Ectodermal cell (in vitro differentiated cells): ENCODE results near the gene CCDC138.

Experiments used
- H3K27ac ChIP-seq: 2 replicates; pipeline ENCODE4 v1.7.0; 2013; ENCODE audit warnings: mild to moderate bottlenecking, low read depth, low read length; ENCODE audit not compliant: insufficient read depth, poor library complexity, severe bottlenecking
- H3K27me3 ChIP-seq: 2 replicates; pipeline ENCODE4 v1.7.0; 2013; ENCODE audit warnings: mild to moderate bottlenecking, low read length; ENCODE audit not compliant: insufficient read depth, control insufficient read depth, poor library complexity, severe bottlenecking
- H3K36me3 ChIP-seq: one replicate; pipeline ENCODE4 v1.7.0; 2013; ENCODE audit warnings: low read length; ENCODE audit not compliant: control insufficient read depth, insufficient read depth
- H3K4me1 ChIP-seq: one replicate; pipeline ENCODE4 v1.7.0; 2013; ENCODE audit warnings: low read length; ENCODE audit not compliant: control insufficient read depth, insufficient read depth
- H3K4me3 ChIP-seq: 2 replicates; pipeline ENCODE4 v1.7.0; 2013; ENCODE audit warnings: low read depth, low read length, control low read depth; ENCODE audit not compliant: insufficient read depth
- H3K9me3 ChIP-seq: 2 replicates; pipeline ENCODE4 v1.7.0; 2013; ENCODE audit warnings: mild to moderate bottlenecking, low read length, moderate library complexity; ENCODE audit not compliant: control insufficient read depth
- WGBS, 2 experiments: methylation state at CpG; one replicate each; pipeline ENCODE4 v1.1.7; 2013; ENCODE audit warnings: missing lambda C conversion rate in 2 of 2; 5-methylcytosine and 5-hydroxymethylcytosine counted together

Gene CCDC138

GRCh38 chr2:108922141-108922915 is 135.8 kb downstream of the CCDC138 start:
- Histone ChIP-seq H3K36me3 (no peaks in the 10 kb centered on the region), H3K27me3 (no peaks in the 10 kb centered on the region), H3K4me1 (peaks cover 24% of the 10 kb centered on the region), H3K4me3 (no peak overlapping the region), H3K27ac (no peak overlapping the region), H3K9me3 (no peaks in the 10 kb centered on the region)
- WGBS, 2 experiments = 70 to 83% methylated on average over 10 to 11 of the region's 11 CpGs

GRCh38 chr2:108923019-108923700 is 136.6 kb downstream of the CCDC138 start:
- no peaks in the 10 kb centered on the region for H3K27me3 ChIP-seq
- no peaks in the 10 kb centered on the region for H3K9me3 ChIP-seq
- H3K27ac ChIP-seq = no peak overlapping the region
- 90 to 91% methylated on average over 12 of the region's 12 CpGs for WGBS, 2 experiments
- no peak overlapping the region for H3K4me3 ChIP-seq
- no peaks in the 10 kb centered on the region for H3K36me3 ChIP-seq
- peaks cover 17% of the 10 kb centered on the region for H3K4me1 ChIP-seq

- H3K4me1 ChIP-seq = peaks cover 11% of the 10 kb centered on the region
- H3K36me3 ChIP-seq = no peaks in the 10 kb centered on the region
- H3K4me3 ChIP-seq = no peak overlapping the region
- H3K9me3 ChIP-seq = no peaks in the 10 kb centered on the region
- H3K27me3 ChIP-seq = no peaks in the 10 kb centered on the region
- H3K27ac ChIP-seq = no peak overlapping the region
- WGBS, 2 experiments = 93 to 94% methylated on average over 13 of the region's 13 CpGs
Observed at GRCh38 chr2:108923736-108924579, 137.4 kb downstream of the CCDC138 start.

- H3K9me3 ChIP-seq = no peaks in the 10 kb centered on the region
- H3K4me1 ChIP-seq = peaks cover 11% of the 10 kb centered on the region
- H3K27me3 ChIP-seq = no peaks in the 10 kb centered on the region
- WGBS, 2 experiments = 91 to 92% methylated on average over 14 of the region's 14 CpGs
- no peak overlapping the region for H3K27ac ChIP-seq
- H3K4me3 ChIP-seq = no peak overlapping the region
- no peaks in the 10 kb centered on the region for H3K36me3 ChIP-seq
Observed at GRCh38 chr2:108924580-108925251, 138.1 kb downstream of the CCDC138 start.

DNA sequence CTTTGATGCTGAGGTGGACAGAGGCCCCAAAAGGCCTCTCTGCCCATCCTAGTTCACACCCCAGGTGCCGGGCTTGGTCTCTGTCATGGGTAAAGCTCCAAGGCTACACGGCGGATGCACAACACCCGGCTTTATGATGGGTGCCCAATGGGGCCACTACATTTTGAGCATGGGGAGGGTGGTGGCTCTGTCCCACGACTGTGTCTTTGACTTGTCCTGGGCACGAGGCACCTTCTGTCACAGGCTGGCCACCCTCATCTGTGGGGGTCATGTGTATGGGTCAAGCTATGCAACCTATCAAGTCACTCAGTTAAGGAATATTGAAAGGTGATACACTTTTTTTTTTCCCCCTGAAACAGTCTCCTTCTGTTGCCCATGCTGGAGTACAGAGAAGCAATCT is 138.7 kb downstream of the CCDC138 start:
- Histone ChIP-seq H3K4me3 (no peak overlapping the region), H3K27me3 (no peaks in the 10 kb centered on the region), H3K4me1 (peaks cover 7% of the 10 kb centered on the region), H3K36me3 (no peaks in the 10 kb centered on the region), H3K9me3 (no peaks in the 10 kb centered on the region), H3K27ac (no peak overlapping the region)
- WGBS, 2 experiments = 95 to 96% methylated on average over 6 of the region's 6 CpGs

DNA sequence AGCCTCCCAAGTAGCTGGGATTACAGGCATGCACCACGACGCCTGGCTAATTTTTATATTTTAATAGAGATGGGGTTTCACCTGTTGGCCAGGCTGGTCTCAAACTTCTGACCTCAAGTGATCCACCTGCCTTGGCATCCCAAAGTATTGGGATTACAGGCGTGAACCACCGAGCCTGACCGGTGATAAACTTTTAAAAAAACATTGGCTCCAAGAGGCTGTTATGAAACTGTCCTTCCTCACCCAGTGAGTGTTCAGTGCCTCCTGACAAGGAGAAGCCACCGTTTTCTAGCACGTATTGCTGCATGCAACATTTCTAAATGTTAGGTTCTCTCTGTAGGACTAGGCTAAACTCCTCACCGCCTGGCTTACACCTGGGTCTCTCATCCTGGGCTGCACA is 139.2 kb downstream of the CCDC138 start:
- Histone ChIP-seq H3K27me3 (no peaks in the 10 kb centered on the region), H3K9me3 (no peaks in the 10 kb centered on the region), H3K36me3 (no peaks in the 10 kb centered on the region), H3K4me3 (no peak overlapping the region), H3K27ac (no peak overlapping the region), H3K4me1 (peaks cover 7% of the 10 kb centered on the region)
- WGBS, 2 experiments = 93% methylated on average over 8 of the region's 8 CpGs
